Stimulated activated CD4-positive, alpha-beta T cell treated with anti-CD3 and anti-CD28 coated beads, Interleukin-12 subunit alpha, Interleukin-12 subunit beta, amount 100 ng/mL, for 48 hours (primary cell): ENCODE results near the gene GAS2L3.
"Not testable (repeated sequence)": the region's sequence is repeated elsewhere in the genome, so short reads cannot be mapped to it uniquely, and the experiment has no call there.

Experiments
- DNase-seq, 3 donors: peaks; one replicate each; pipeline ENCODE4 v3.0.0-alpha.2; 2020; ENCODE audit warnings: low read depth in 2 of 3, low spot score in 1 of 3

The GAS2L3 gene

GRCh38 chr12:100574187-100575074, 947 bp downstream of the GAS2L3 start:
- DNase-seq, result no peak

DNA sequence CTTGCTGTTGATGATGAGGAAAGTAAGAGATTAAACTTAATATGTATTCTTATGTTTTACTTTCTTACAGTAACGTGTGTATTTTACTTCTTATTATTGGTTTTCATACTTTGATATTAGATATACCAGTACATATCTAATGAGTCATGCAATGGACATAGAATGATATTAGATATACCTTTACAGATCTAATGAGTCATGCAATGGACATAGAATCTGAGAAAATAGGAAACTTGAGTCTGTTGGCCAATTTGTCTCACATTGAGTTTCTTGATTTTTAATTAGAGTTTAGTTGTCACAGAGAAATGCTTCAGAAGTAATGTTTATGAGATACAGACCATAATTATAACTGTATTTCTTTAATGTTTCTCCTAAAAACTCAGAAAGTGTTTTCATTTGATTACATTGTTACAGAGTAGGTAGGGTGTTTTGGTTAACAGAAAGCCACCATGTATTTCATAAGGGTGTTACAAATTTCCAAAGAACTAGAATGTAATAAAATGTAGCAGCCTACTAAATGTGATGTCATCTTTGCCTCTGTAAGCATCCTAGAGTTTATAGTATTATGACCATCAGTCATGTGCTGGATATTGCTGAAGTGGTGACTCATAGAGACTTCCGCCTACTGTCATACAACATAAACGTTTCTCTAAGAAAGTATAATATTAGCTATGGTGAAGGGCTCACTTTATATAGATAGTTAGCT, 3.0 kb downstream of the GAS2L3 start:
- DNase-seq, result no peak

- no peak for DNase-seq
Measured at GRCh38 chr12:100578923-100579322, 5.4 kb downstream of the GAS2L3 start.

- DNase-seq, result no peak
Measured at GRCh38 chr12:100579844-100580243, 6.4 kb downstream of the GAS2L3 start.

DNA sequence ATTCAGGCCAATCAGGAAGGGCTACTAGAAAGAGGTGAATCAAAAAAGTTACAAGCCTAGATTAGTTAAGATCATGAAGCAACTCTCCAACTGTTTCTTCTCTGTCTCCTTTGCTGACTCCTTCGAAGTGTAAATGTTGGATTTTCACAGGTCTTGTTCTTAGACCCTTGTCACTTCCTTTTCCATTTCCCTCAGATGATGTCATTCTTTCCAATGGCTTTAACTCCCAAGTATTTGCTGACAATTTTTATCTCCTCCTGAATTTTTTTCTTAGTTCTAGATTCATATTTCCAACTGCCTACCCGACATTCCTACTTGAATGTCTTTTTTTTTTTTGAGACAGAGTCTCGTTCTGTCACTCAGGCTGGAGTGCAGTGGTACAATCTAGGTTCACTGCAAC, 10.8 kb downstream of the GAS2L3 start:
- DNase-seq, result no peak

- DNase-seq, result no peak
Measured at GRCh38 chr12:100591979-100592378, 18.5 kb downstream of the GAS2L3 start.

DNA sequence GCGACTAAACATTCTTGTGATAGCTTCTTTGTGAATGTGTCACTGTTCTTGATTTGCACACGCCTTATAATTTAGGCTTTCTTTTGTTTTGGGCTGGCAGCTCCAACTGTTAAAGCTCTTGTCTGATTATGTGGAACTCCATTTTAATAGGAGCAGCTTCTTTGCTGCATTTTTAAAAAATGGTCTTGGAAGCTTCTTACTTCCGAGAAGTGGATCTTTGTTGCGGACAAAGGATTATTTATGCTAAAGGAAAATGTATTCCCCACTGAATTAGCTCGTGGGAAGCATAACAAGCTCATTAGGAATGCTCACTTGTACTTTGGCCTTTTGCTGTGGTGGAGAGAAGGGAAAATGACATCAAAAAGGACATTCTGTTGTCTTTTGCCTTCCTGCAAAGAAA, 20.0 kb downstream of the GAS2L3 start:
- DNase-seq, result no peak

- DNase-seq, result no peak
Measured at GRCh38 chr12:100601626-100602025, 28.1 kb downstream of the GAS2L3 start.

GRCh38 chr12:100602997-100603396, 29.5 kb downstream of the GAS2L3 start:
- not testable (repeated sequence) for DNase-seq

DNA sequence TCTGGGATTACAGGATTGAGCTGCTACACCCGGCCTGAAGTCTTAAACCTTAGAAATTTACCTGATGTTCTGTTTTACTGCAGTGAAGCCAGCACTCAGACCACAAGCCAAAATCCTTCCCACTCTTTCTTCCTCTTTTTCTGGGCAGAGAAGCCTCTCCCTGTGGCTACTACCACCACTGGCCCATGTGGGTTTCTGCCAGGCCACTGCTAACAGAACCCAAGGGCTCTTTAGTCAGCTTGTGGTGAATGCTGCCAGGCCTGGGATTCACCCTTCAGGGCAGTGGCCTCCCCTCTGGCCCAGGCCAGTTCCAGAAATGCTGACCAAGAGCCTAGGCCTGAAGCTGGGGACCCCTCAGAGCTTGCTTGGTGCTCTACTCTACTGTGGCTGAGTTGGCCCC, 35.3 kb downstream of the GAS2L3 start:
- no peak for DNase-seq

- no peak for DNase-seq
Measured at GRCh38 chr12:100610666-100611430, 37.4 kb downstream of the GAS2L3 start.

DNA sequence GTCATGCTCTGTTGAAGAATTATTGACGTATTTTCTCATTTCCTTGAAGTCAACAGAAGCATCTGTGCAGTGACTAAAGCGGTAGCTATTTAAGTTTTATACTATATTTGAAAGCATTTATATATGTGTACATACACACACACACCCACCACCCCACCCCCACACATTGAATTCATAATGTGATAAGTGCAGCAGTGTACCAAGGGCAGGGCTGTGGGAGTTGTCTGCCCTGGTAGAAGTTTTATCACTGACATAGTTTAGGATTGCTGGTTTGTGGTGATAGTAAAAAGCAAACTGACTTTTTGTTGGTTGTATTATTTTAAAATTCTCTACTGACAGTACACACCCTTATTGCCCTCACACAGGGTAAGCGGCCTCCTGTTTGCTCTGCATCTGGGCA, 39.1 kb downstream of the GAS2L3 start:
- DNase-seq, result no peak

DNA sequence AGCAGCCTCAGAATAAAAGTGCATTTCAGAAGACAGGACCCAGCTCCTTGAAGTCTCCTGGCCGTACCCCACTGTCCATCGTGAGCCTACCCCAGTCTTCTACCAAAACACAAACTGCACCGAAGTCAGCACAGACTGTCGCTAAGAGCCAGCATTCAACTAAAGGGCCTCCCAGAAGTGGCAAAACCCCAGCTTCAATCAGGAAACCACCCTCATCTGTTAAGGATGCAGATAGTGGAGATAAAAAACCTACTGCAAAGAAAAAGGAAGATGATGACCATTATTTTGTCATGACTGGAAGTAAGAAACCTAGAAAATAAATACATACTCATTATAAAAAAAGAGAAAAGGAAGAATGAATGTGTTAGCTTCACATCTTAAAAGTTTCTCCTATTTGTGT, 51.1 kb downstream of the GAS2L3 start:
- DNase-seq, result no peak

DNA sequence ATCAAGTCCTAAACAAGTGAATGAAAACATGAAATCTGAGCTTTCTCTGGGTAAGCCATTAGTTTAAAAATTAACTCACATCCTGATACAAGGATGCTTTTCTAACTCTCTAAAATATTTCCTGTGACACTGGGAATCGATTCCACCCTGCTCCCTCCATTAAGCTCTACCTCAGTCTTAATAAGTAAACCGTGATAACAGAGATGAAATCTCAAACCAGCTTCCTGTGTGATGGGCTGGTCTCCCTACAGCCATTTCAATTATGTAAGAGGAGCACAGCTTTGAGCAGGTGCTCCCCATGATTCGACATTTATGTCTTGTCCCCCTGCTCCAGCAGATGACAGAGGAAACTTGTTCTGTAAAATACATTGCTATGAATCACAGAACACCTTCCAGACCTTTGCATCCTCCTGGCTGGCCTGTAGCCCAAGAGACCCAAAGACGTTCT, 59.0 kb downstream of the GAS2L3 start:
- DNase-seq, result no peak

DNA sequence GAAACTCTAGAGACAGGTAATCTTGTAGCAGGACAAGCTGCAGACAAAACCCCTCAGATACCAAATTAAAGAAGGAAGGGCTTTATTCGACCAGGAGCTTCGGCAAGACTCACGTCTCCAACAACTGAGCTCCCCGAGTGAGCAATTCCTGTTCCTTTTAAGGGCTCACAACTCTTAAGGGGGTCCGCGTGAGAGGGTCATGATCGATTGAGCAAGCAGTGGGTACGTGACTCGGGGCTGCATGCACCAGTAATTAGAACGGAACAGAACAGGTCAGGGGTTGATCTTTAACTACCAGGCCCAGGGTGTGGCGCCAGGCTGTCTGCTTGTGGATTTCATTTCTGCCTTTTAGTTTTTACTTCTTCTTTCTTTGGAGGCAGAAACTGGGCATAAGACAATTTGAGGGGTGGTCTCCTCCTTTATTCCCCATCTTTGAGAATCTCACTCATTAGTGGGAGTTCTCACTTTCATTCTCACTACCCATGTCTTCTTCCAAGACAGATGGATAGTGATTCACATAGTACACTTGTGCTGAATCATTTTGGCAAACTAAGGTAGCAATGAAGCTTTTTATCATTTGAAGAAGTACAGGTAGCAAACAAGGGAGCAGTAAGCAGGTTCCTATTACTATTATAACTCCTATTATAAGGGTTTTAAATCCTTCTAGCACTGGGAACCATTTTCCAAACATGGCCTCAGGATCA, 59.8 kb downstream of the GAS2L3 start:
- DNase-seq, result not testable (repeated sequence)

GRCh38 chr12:100643246-100643645, 69.8 kb downstream of the GAS2L3 start:
- no peak for DNase-seq

- DNase-seq, result no peak
Measured at GRCh38 chr12:100646896-100647295, 73.4 kb downstream of the GAS2L3 start.

GRCh38 chr12:100651108-100651507, 77.6 kb downstream of the GAS2L3 start:
- no peak for DNase-seq

DNA sequence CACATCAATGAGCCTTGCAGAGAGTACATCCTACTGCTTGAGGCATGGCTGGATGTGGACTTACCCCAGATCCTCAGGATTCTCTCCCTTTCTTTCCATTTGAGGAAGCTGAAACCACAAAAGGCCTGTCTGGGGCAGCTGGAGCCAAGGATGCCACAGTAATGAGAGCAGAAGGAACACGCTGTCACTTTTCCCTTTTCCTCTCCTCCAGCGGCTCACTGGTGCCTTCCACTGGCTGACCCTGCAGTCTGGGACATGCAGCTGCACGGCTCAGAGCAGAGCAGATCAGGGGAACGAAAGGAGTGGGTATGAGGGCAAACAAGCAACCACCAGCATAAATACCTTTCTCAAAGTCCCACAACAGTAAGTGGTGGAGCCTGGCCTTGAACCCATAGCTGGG, 78.2 kb downstream of the GAS2L3 start:
- no peak for DNase-seq

GRCh38 chr12:100652488-100652887, 79.0 kb downstream of the GAS2L3 start:
- no peak for DNase-seq

- no peak for DNase-seq
Measured at GRCh38 chr12:100656141-100656540, 82.7 kb downstream of the GAS2L3 start.
